CD4-positive, alpha-beta T cell (primary cell): Measurements from ENCODE around the gene KLLN. TPM values are rescaled to one million over a fixed set of nuclear protein-coding genes. Genes with fewer than 3 reads are reported as not detected.

Experiments used
- ATAC-seq: fragments of 200-7000 bp; cut with Tn5 transposase; one replicate; pipeline ENCODE4 v1.10.0; 2022; ENCODE audit warnings: mild to moderate bottlenecking; ENCODE audit not compliant: poor library complexity
- CTCF ChIA-PET: fragments of 350-600 bp; sonication (Branson Sonifier 250); formaldehyde crosslinking; loops from one replicate; lab custom pipeline; 2021; ENCODE audit warnings: antibody characterized with exemption, inconsistent platforms; lab: Charles Lee
- POLR2A ChIA-PET: fragments of 350-600 bp; sonication (Branson Sonifier 250); formaldehyde crosslinking; loops from one replicate; lab custom pipeline; 2021; ENCODE audit warnings: antibody characterized with exemption, inconsistent platforms; lab: Charles Lee
- DNase-seq, 14 experiments: peaks; one replicate each; pipeline ENCODE4 v3.0.0-alpha.2; 2013 to 2020; ENCODE audit warnings: mixed read lengths in 2 of 14
- H3K27ac ChIP-seq, 2 donors: one replicate each; pipeline versions ENCODE4 v1.5.1 to v1.7.0; 2013; ENCODE audit warnings: low read length in 2 of 2, low read depth in 1 of 2, mild to moderate bottlenecking in 1 of 2
- H3K27me3 ChIP-seq, 2 experiments: 1 replicate in 1 of 2; 2 replicates in 1 of 2; pipeline versions ENCODE4 v1.6.1 to v1.7.0; 2013; ENCODE audit warnings: low read length in 2 of 2, control low read depth in 1 of 2, mild to moderate bottlenecking in 1 of 2, moderate library complexity in 1 of 2; ENCODE audit not compliant: insufficient read depth in 2 of 2, control insufficient read depth in 1 of 2
- H3K36me3 ChIP-seq: one replicate; pipeline ENCODE4 v1.6.1; 2013; ENCODE audit warnings: low read length, control low read depth; ENCODE audit not compliant: insufficient read depth
- H3K4me1 ChIP-seq: one replicate; pipeline ENCODE4 v1.6.1; 2013; ENCODE audit warnings: low read length, control low read depth; ENCODE audit not compliant: insufficient read depth
- H3K4me3 ChIP-seq: one replicate; pipeline ENCODE4 v1.5.1; 2013; ENCODE audit warnings: mild to moderate bottlenecking, low read length, moderate library complexity
- H3K9me3 ChIP-seq, 2 experiments: 1 replicate in 1 of 2; 2 replicates in 1 of 2; pipeline versions ENCODE4 v1.6.1 to v1.7.0; 2013; ENCODE audit warnings: low read length in 2 of 2, mild to moderate bottlenecking in 2 of 2, control low read depth in 1 of 2, moderate library complexity in 1 of 2; ENCODE audit not compliant: control insufficient read depth in 1 of 2, insufficient read depth in 1 of 2
- H3K27ac Mint-ChIP-seq: one replicate; pipeline ENCODE4 v1.8.0; 2020; ENCODE audit warnings: mixed read lengths
- H3K27me3 Mint-ChIP-seq: one replicate; pipeline ENCODE4 v1.8.0; 2021; ENCODE audit warnings: mixed read lengths
- H3K36me3 Mint-ChIP-seq: one replicate; pipeline ENCODE4 v1.8.0; 2021; ENCODE audit warnings: low read depth, mixed read lengths
- H3K4me1 Mint-ChIP-seq: one replicate; pipeline ENCODE4 v1.8.0; 2021; ENCODE audit warnings: low read depth, mixed read lengths
- H3K4me3 Mint-ChIP-seq: one replicate; pipeline ENCODE4 v1.8.0; 2020; ENCODE audit warnings: mild to moderate bottlenecking, mixed read lengths
- H3K9me3 Mint-ChIP-seq: one replicate; pipeline ENCODE4 v1.8.0; 2020; ENCODE audit warnings: mixed read lengths
- intact Hi-C, 2 experiments: fragments of 100-400 bp; cut with DNase I in 1 of 2; cut with micrococcal nuclease in 1 of 2; formaldehyde crosslinking; loops; one replicate each; pipeline versions ENCODE4 v1.15.1 to v1.9.0; 2023 to 2025; cut with DNase I, micrococcal nuclease
- total RNA-seq, 174 experiments: library from RNA in 2 of 174; stranded (reverse) in 2 of 174; gene quantifications; one replicate each; pipeline ENCODE4 v1.2.3 and lab custom pipeline; 2021 to 2026
- TF ChIP-seq, protein P1 (sequence below): fragments of 200-600 bp; IDR thresholded peaks from one replicate; pipeline ENCODE4 v1.8.0; 2022; ENCODE audit warnings: antibody characterized with exemption, mild to moderate bottlenecking

Gene KLLN
- total RNA-seq, 2 experiments from 2014 or later, result 0.33 to 0.36 TPM

DNA sequence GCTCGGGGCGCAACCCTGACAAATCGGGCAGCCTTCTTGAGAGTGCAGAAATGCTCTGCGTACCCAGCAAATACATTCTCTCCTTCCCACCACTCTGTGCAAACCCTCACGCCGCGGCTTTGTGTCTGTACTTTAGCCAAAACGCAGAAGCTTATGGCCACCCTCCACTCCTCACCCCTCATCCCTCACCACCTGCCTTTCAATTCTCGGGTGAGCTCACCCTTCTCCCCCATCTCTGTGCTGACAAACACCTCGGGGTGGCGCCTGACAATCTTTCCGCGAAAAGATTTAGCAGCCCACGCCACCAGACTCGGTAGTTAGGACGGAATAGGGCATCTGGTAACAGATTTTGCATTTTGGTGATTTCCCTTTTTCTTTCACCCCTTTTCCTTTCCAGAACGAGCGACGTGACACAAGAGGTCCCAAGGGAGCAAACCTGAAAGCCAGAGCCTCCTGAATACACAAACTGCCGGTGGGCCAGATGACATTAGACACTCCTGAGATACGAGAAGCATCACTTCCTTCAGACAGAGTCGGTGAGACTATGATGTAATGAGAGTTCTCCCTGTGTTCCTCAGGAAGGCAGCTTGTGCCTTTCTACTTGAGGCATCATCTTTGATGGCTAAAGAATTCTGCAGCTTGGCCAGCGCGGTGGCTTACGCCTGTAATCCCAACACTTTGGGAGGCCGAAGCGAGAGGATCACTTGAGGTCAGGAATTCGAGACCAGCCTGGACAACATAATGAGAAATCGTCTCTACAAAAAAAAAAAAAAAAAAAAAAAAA is 44.6 kb downstream of the KLLN start:
- Mint-ChIP-seq H3K4me1 (peaks cover 47% of the 10 kb centered on the region), H3K4me3 (peak overlapping the region; percentile 92), H3K27ac (peak overlapping the region; percentile 99), H3K36me3 (peaks cover 31% of the 10 kb centered on the region), H3K27me3 (no peaks in the 10 kb centered on the region), H3K9me3 (no peaks in the 10 kb centered on the region)
- ChIA-PET CTCF (interaction anchor here (0.6 to 2.5 kb wide), 6 partner anchors 14 to 1038 kb away, joined by 3 to 13 read pairs (median 4); partner anchors contain the start of genes KLLN and PTEN), POLR2A (interaction anchor here (0.5 to 3.7 kb wide), 29 partner anchors 9 to 1825 kb away, joined by 3 to 105 read pairs (median 4); partner anchors contain the start of genes IFIT1, IFIT2, KLLN and PTEN)
- peaks cover 19% of the 10 kb centered on the region for H3K4me1 ChIP-seq
- H3K27me3 ChIP-seq, result no peaks in the 10 kb centered on the region
- H3K27ac ChIP-seq, result peak overlapping the region; percentile 93 to 98
- intact Hi-C loops, result loop anchor here in 1 of 2 experiments (5.0 to 10.0 kb wide), 2 partner anchors 44 to 1886 kb away; partner anchors contain the start of genes KIF20B, KLLN and PTEN
- H3K36me3 ChIP-seq, result peaks cover under 1% of the 10 kb centered on the region
- H3K9me3 ChIP-seq, result no peaks in the 10 kb centered on the region
- peak overlapping the region; percentile 93 for H3K4me3 ChIP-seq
- TF ChIP-seq, protein P1, sequence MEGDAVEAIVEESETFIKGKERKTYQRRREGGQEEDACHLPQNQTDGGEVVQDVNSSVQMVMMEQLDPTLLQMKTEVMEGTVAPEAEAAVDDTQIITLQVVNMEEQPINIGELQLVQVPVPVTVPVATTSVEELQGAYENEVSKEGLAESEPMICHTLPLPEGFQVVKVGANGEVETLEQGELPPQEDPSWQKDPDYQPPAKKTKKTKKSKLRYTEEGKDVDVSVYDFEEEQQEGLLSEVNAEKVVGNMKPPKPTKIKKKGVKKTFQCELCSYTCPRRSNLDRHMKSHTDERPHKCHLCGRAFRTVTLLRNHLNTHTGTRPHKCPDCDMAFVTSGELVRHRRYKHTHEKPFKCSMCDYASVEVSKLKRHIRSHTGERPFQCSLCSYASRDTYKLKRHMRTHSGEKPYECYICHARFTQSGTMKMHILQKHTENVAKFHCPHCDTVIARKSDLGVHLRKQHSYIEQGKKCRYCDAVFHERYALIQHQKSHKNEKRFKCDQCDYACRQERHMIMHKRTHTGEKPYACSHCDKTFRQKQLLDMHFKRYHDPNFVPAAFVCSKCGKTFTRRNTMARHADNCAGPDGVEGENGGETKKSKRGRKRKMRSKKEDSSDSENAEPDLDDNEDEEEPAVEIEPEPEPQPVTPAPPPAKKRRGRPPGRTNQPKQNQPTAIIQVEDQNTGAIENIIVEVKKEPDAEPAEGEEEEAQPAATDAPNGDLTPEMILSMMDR, result peak; percentile 13
- ATAC-seq, result peak; percentile 73
- peak; percentile 45 to 81 (median 60) for DNase-seq

DNA sequence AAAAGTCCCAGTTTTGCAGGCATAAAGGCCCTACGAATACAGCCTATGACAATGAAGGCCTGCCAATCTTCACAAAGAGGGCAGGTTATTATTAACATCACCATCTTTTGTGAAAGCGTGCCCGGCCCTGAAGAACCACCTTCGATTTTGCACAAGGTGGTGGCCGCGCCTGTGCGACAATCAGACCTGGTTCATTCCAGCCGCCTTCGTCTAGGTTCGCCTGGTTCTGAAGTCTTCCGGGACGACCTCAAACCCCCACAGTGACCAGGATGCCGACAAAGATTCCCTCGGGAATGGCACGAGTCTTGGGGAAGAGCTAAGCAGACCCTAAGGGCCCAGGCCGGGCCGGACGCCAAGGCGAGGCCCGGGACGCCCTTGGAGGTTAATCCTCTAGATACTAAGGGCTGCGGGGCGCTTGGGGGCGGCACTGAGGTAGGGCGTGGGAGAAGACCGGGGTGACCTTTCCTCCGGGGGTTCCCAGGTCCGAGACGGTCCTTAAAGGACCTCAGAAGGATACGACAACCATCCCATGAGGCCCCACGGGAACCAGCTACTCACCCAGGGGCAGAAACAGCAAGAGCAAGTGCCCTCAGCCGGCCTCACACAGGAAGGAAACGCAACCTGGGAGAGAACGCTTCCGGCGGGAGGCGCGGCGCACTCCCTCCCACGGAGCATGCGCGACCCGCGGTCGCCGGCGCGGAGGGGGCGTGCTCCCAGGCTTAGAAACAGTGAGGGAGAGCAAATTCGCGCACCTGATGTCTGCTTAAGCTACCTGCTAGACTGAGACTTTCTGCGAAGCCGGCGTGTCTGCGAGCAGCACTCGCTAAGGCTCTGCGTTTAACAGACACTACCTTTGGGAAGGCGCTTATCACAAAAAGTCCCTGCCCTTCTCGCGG is 45.5 kb downstream of the KLLN start, which contains the start of gene ATAD1:
Gene ATAD1 (minus strand): TSS at position 618 of the 896 bp plus-strand sequence. CDS start 3,627 bp downstream, outside the sequence.
- H3K4me3 ChIP-seq, result peak within 1 kb of the TSS; percentile 93
- no peaks in the 10 kb centered on the region for H3K9me3 ChIP-seq
- Mint-ChIP-seq H3K9me3 (no peaks in the 10 kb centered on the region), H3K27ac (peak within 1 kb of the TSS; percentile 99), H3K27me3 (no peaks in the 10 kb centered on the region), H3K36me3 (peaks cover 35% of the 10 kb centered on the region), H3K4me3 (peak within 1 kb of the TSS; percentile 92), H3K4me1 (peaks cover 47% of the 10 kb centered on the region)
- CTCF ChIA-PET, result interaction anchor here (0.6 to 2.5 kb wide), 6 partner anchors 13 to 109 kb away, joined by 3 to 13 read pairs (median 4); partner anchors contain the start of genes KLLN and PTEN
- peaks cover 9% of the 10 kb centered on the region for H3K36me3 ChIP-seq
- peak within 1 kb of the TSS; percentile 93 to 98 for H3K27ac ChIP-seq
- H3K4me1 ChIP-seq, result peaks cover 19% of the 10 kb centered on the region
- no peaks in the 10 kb centered on the region for H3K27me3 ChIP-seq
- DNase-seq (peak; percentile 78 to 95 (median 86)), ATAC-seq (peak; percentile 79)
- POLR2A ChIA-PET, result interaction anchor here (0.6 to 3.7 kb wide), 21 partner anchors 10 to 1826 kb away, joined by 3 to 105 read pairs (median 4); partner anchors contain the start of genes IFIT2, KLLN, PTEN and RNLS
- intact Hi-C loops, result loop anchor here (2.0 to 10.0 kb wide), 3 partner anchors 43 to 1887 kb away; partner anchors contain the start of genes KIF20B (in 1 of the 2), KLLN (in 1 of the 2) and PTEN (in 1 of the 2)
- TF ChIP-seq, protein P1, result peak; percentile 5
